ENCODE measurements around the gene AFMID.

AFMID gene

GRCh38 chr17:78173097-78173715, 14.0 kb upstream of the AFMID start:
- no peak for TF ChIP-seq CTCF (IDR thresholded peaks at IDR 0.05; ENCODE audit: control extremely low read depth, extremely low read depth, low read depth, missing control alignments)
- ChIA-PET CTCF (interaction anchor here (1.2 to 6.3 kb wide), 7 partner anchors 9 to 60 kb away, joined by 3 to 50 read pairs (median 24); partner anchors contain the start of genes AFMID and TK1), POLR2A (interaction anchor here (1.2 kb wide), 1 partner anchor 27 kb away, joined by 4 read pairs; the partner anchor contains the start of gene C17orf99)
- peak; percentile 68 for DNase-seq (ENCODE audit: extremely low spot score)

DNA sequence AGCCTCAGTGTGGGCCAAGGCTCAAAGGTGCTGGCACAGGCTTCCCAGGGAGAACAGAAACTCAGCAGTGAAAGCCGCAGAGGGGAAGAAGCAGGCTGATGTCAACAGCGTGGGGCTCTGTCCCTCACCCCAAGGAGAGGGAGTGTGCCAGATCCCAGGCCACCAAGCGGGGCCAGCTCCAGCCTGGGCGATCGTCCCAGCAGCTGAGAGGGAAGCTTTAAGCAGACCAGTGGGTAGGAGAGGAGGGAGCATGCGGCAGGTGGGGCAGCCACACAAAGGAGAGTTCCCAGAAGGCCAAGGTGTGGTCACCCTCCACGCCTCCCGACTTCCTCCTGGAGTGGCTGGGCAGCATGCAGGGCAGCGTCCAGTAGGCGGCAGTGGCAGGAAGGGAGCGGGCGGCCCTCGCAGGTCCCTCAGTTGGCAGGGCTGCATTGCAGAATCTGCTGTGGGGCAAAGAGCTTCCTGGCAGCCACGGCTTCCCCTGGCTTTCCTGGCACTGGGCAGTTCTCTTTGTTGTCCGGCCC, 12.8 kb upstream of the AFMID start:
- DNase-seq (ENCODE audit: extremely low spot score), result no peak
- POLR2A ChIA-PET, result interaction anchor here (0.6 to 1.4 kb wide), 4 partner anchors 8 to 50 kb away, joined by 3 to 4 read pairs (median 4); partner anchors contain the start of gene AFMID
- CTCF ChIA-PET, result interaction anchor here (0.8 to 6.3 kb wide), 13 partner anchors 11 to 89 kb away, joined by 3 to 50 read pairs (median 9); partner anchors contain the start of genes AFMID, C17orf99 and TK1
- TF ChIP-seq CTCF (IDR thresholded peaks at IDR 0.05; ENCODE audit: control extremely low read depth, extremely low read depth, low read depth, missing control alignments), result peak; percentile 24

- POLR2A ChIA-PET, result interaction anchor here (0.7 to 1.4 kb wide), 6 partner anchors 9 to 59 kb away, joined by 3 to 4 read pairs (median 3); no protein-coding TSS in a partner anchor
- DNase-seq (ENCODE audit: extremely low spot score), result no peak
- peak; percentile 5 for TF ChIP-seq CTCF (IDR thresholded peaks at IDR 0.05; ENCODE audit: control extremely low read depth, extremely low read depth, low read depth, missing control alignments)
- CTCF ChIA-PET, result interaction anchor here (0.7 to 6.3 kb wide), 20 partner anchors 11 to 156 kb away, joined by 3 to 50 read pairs (median 6); partner anchors contain the start of genes AFMID, C17orf99 and TK1
Observed at GRCh38 chr17:78174870-78175642, 12.1 kb upstream of the AFMID start.

GRCh38 chr17:78175643-78175981, 11.6 kb upstream of the AFMID start:
- ChIA-PET POLR2A (interaction anchor here (0.9 to 1.4 kb wide), 4 partner anchors 8 to 60 kb away, joined by 3 to 4 read pairs (median 4); no protein-coding TSS in a partner anchor), CTCF (interaction anchor here (0.7 to 6.3 kb wide), 20 partner anchors 10 to 156 kb away, joined by 3 to 50 read pairs (median 6); partner anchors contain the start of genes AFMID and TK1)
- DNase-seq (ENCODE audit: extremely low spot score), result no peak
- no peak for TF ChIP-seq CTCF (IDR thresholded peaks at IDR 0.05; ENCODE audit: control extremely low read depth, extremely low read depth, low read depth, missing control alignments)

DNA sequence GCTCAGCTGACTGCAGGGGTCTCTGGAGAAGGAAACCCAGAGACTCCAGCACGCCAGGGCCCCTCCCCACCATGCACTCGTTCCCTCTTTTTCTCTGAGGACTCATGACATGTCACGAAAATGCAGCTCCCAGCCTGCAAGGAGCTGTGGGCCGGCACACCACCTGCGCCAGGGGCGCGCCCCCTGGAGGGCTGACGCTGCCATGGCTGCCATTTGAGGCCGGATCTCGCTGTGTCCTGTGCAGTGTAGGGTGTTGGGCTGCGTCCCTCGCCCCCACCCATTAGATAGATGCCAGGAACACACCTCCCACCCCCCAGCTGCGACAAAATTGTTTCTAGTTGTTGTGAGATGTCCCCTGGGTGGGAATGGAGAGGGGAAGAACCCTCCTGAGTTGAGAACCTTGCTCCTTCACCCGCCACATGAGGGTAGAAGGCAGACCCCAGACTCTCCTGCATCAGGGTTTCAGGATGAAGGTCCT, 10.6 kb upstream of the AFMID start:
- DNase-seq (ENCODE audit: extremely low spot score), result peak; percentile 78
- ChIA-PET CTCF (interaction anchor here (0.6 to 6.3 kb wide), 31 partner anchors 9 to 163 kb away, joined by 3 to 50 read pairs (median 5); partner anchors contain the start of genes AFMID, TK1 and TMC8), POLR2A (interaction anchor here (0.5 to 1.1 kb wide), 5 partner anchors 10 to 50 kb away, joined by 3 to 5 read pairs (median 4); partner anchors contain the start of gene TMC6)
- peak; percentile 98 for TF ChIP-seq CTCF (IDR thresholded peaks at IDR 0.05; ENCODE audit: control extremely low read depth, extremely low read depth, low read depth, missing control alignments)

GRCh38 chr17:78179372-78179771, 7.8 kb upstream of the AFMID start:
- DNase-seq (ENCODE audit: extremely low spot score), result no peak
- POLR2A ChIA-PET, result interaction anchor here (0.6 kb wide), 1 partner anchor 8 kb away, joined by 3 read pairs; the partner anchor contains the start of genes AFMID and TK1
- no peak for TF ChIP-seq CTCF (IDR thresholded peaks at IDR 0.05; ENCODE audit: control extremely low read depth, extremely low read depth, low read depth, missing control alignments)
- CTCF ChIA-PET, result interaction anchor here (1.3 to 2.6 kb wide), 5 partner anchors 35 to 94 kb away, joined by 3 to 10 read pairs (median 3); no protein-coding TSS in a partner anchor
